Testis (tissue), 3 donors: Measurements from ENCODE around the gene LSM14A. TPM values are rescaled to one million over a fixed set of nuclear protein-coding genes. Genes with fewer than 3 reads are reported as not detected.
"Not testable (repeated sequence)": the region's sequence is repeated elsewhere in the genome, so short reads cannot be mapped to it uniquely, and the experiment has no call there.

Experiments
- DNase-seq: peaks from one replicate; pipeline ENCODE4 v3.0.0-alpha.2; 2019
- H3K27ac ChIP-seq, 2 donors: fragments of 200-600 bp; sonication (generic); one replicate each; pipeline ENCODE4 v1.5.1; 2019
- H3K27me3 ChIP-seq: fragments of 200-600 bp; sonication (generic); one replicate; pipeline ENCODE4 v1.5.1; 2019
- H3K36me3 ChIP-seq: fragments of 200-600 bp; sonication (generic); one replicate; pipeline ENCODE4 v1.5.1; 2017; ENCODE audit warnings: low read depth; ENCODE audit errors: missing control alignments
- H3K4me1 ChIP-seq: fragments of 200-600 bp; sonication (generic); one replicate; pipeline ENCODE4 v1.5.1; 2019
- H3K4me3 ChIP-seq, 2 donors: fragments of 200-600 bp; sonication (generic); one replicate each; pipeline ENCODE4 v1.5.1; 2017 to 2019
- H3K9me3 ChIP-seq: fragments of 200-600 bp; sonication (generic); one replicate; pipeline ENCODE4 v1.5.1; 2017
- POLR2A ChIP-seq: fragments of 450-650 bp; IDR thresholded peaks from one replicate; pipeline ENCODE4 v1.6.1; 2017; ENCODE audit warnings: antibody characterized with exemption, mild to moderate bottlenecking, moderate library complexity
- WGBS, 2 donors: methylation state at CpG; one replicate each; pipeline ENCODE4 v1.1.5; 2018; 5-methylcytosine and 5-hydroxymethylcytosine counted together
- intact Hi-C: fragments of 100-400 bp; cut with DNase I; formaldehyde crosslinking; loops from one replicate; pipeline ENCODE4 v1.15.1; 2023; ENCODE audit warnings: low total_unique reads
- polyA plus RNA-seq: library from polyadenylated mRNA; stranded (reverse); fragments of 350-450 nt; fragmentation: Illumina TruSeq; extraction: RNeasy Lipid Tissue Mini Kit (QIAGEN cat#74804); gene quantifications from one replicate; pipeline ENCODE4 v1.2.3, GENCODE V29; 2014; ENCODE audit warnings: low read depth, low replicate concordance; ENCODE audit not compliant: insufficient read depth
- total RNA-seq, 2 donors: library from RNA; depleted of rRNA; stranded (reverse); fragments of >200 nt; gene quantifications; one replicate each; pipeline ENCODE4 v1.2.3, GENCODE V29; 2016
- TF ChIP-seq, protein P1 (sequence below), 3 experiments: fragments of 450-650 bp in 2 of 3; fragments of 200-600 bp in 1 of 3; sonication (generic) in 1 of 3; IDR thresholded peaks; one replicate each; pipeline ENCODE4 v1.5.1; 2016 to 2019; ENCODE audit warnings: antibody characterized with exemption in 3 of 3, mild to moderate bottlenecking in 2 of 3, moderate library complexity in 1 of 3

LSM14A gene
- total and polyA plus RNA-seq, 3 donors from 2014 or later = 122 to 192 (median 174) TPM

DNA sequence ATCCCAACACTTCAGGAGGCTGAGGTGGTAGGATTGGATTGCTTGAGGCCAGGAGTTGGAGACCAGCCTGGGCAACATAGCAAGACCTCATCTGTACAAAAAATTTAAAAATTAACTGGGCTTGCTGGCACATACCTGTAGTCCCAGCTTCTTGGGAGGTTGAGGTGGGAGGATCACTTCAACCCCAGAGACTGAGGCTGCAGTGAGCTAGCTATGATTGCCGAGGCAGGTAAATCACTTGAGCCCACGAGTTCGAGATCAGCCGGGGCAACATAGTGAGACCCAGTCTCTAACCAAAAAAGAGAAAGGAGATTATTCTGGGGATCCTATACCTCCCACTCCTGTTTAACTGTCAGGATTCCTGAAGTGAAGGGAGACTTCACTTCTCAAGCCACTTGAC lies 65.6 kb downstream of the LSM14A start:
- H3K4me1 ChIP-seq = peaks cover 3% of the 10 kb centered on the region
- H3K36me3 ChIP-seq = no peaks in the 10 kb centered on the region
- TF ChIP-seq, protein P1, sequence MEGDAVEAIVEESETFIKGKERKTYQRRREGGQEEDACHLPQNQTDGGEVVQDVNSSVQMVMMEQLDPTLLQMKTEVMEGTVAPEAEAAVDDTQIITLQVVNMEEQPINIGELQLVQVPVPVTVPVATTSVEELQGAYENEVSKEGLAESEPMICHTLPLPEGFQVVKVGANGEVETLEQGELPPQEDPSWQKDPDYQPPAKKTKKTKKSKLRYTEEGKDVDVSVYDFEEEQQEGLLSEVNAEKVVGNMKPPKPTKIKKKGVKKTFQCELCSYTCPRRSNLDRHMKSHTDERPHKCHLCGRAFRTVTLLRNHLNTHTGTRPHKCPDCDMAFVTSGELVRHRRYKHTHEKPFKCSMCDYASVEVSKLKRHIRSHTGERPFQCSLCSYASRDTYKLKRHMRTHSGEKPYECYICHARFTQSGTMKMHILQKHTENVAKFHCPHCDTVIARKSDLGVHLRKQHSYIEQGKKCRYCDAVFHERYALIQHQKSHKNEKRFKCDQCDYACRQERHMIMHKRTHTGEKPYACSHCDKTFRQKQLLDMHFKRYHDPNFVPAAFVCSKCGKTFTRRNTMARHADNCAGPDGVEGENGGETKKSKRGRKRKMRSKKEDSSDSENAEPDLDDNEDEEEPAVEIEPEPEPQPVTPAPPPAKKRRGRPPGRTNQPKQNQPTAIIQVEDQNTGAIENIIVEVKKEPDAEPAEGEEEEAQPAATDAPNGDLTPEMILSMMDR (IDR thresholded peaks at IDR 0.05) = no peak
- TF ChIP-seq POLR2A = no peak
- H3K27ac ChIP-seq = no peak overlapping the region
- intact Hi-C loops = no loop called here
- H3K9me3 ChIP-seq = no peaks in the 10 kb centered on the region
- H3K4me3 ChIP-seq = no peak overlapping the region
- WGBS, 2 donors = 75 to 98% methylated on average over 4 of the region's 4 CpGs
- no peaks in the 10 kb centered on the region for H3K27me3 ChIP-seq
- no peak for DNase-seq

DNA sequence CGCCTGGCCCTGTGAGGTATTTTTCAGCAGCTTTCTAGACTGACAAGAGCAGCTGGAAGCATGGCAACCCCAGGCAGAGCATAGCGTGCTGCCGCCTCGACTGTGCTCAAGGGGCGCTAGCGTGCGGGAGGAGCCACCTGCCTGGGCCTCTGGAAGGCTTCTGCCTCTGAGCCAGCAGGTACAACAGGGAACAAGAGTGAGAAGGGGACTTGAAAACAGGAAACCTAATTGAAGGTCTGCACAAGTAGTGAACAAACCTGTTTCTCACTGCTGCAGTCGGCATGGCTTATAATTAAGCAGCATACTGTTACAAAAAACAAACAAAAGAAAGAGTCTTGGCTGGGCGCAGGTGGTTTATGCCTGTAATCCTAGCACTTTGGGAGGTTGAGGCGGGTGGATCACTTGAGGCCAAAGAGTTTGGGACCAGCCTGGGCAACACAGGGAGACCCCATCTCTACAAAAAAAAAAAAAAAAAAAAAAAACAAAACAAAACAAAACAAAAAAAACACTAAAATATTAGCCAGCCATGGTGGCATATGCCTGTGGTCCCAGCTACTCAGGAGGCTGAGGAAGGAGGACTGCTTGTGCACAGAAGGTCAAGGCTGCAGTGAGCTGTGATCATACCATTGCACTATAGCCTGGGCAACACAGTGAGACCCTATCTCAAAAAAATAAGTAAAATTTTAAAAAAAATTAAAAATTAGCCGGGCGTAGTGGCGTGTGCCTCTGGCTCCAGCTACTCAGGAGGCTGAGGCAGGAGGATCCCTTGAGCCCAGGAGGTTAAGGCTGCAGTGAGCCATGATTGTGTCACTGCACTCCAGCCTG lies 69.4 kb downstream of the LSM14A start:
- H3K36me3 ChIP-seq = no peaks in the 10 kb centered on the region
- no peak overlapping the region for H3K4me3 ChIP-seq
- 78 to 81% methylated on average over 12 to 13 of the region's 13 CpGs for WGBS, 2 donors
- no peak overlapping the region for H3K27ac ChIP-seq
- no peaks in the 10 kb centered on the region for H3K4me1 ChIP-seq
- TF ChIP-seq POLR2A = no peak
- TF ChIP-seq, protein P1 (IDR thresholded peaks at IDR 0.05) = no peak
- H3K27me3 ChIP-seq = no peaks in the 10 kb centered on the region
- no peaks in the 10 kb centered on the region for H3K9me3 ChIP-seq
- DNase-seq = no peak
- intact Hi-C loops = no loop called here

DNA sequence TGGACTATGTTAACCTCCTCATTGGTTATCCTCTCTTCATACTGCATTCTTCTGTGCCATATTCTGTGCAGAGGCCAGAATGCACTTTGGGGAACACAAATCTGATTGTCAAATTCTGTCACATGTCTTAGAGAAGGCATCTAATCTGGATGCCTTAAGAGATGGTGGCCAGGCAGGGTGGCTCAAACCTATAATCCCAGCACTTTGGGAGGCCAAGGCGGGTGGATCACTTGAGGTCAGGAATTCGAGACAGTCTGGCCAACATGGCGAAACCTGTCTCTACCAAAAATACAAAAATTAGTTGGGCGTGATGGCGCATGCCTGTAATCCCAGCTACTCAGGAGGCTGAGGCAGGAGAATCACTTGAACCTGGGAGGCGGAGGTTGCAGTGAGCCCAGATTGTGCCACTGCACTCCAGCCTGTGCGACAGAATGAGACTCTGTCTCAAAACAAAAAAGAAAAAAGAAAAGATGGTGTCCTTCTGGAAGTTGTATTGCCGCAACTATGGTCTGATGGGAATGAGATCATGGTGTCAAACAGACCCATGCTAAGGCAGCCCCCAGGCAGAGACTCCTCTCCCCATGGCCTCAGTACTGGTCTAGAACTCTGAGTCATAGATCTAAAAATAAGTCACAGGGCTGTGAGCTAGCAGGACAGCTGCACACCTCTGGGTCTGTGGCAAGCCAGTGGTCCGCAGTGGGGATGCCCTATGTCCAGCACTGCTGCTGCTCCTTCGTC lies 71.0 kb downstream of the LSM14A start:
- DNase-seq, H3K36me3 ChIP-seq, H3K27me3 ChIP-seq, H3K9me3 ChIP-seq, H3K4me1 ChIP-seq, intact Hi-C loops, H3K27ac ChIP-seq, H3K4me3 ChIP-seq: not testable (repeated sequence)
- 83 to 95% methylated on average over 9 to 10 of the region's 10 CpGs for WGBS, 2 donors

DNA sequence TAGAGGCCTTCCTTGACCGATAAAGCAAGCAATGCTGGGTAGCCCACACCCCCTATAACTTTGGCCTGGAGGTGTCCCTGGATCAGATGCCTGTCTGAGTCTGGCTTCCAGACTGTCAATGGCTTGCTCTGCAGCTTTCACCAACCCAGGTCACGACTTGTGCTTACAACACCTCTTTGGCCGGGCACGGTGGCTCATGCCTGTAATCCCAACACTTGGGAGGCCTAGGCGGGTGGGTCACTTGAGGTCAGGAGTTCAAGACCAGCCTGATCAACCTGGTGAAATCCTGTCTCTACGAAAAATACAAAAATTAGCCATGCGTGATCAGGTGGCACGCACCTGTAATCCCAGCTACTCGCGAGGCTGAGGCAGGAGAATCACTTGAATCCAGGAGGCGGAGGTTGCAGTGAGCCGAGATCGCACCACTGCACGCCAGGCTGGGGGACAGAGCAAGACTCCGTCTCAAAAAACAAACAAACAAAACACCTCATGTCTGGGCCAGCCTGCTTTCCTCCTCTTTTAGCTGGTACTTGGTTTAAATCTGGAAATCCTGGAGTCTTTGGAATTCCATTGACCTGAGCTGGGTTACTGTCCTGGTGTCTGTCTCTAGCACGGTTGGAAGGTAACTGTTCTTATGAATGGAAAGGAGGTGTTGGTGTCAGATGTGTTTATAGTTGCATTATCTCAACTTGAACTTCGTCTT lies 71.7 kb downstream of the LSM14A start:
- no peaks in the 10 kb centered on the region for H3K36me3 ChIP-seq
- H3K9me3 ChIP-seq = no peaks in the 10 kb centered on the region
- TF ChIP-seq POLR2A = no peak
- TF ChIP-seq, protein P1 (IDR thresholded peaks at IDR 0.05) = no peak
- intact Hi-C loops = no loop called here
- no peak overlapping the region for H3K4me3 ChIP-seq
- no peaks in the 10 kb centered on the region for H3K27me3 ChIP-seq
- DNase-seq = no peak
- 89 to 92% methylated on average over 17 of the region's 17 CpGs for WGBS, 2 donors
- H3K27ac ChIP-seq = no peak overlapping the region
- H3K4me1 ChIP-seq = no peaks in the 10 kb centered on the region

DNA sequence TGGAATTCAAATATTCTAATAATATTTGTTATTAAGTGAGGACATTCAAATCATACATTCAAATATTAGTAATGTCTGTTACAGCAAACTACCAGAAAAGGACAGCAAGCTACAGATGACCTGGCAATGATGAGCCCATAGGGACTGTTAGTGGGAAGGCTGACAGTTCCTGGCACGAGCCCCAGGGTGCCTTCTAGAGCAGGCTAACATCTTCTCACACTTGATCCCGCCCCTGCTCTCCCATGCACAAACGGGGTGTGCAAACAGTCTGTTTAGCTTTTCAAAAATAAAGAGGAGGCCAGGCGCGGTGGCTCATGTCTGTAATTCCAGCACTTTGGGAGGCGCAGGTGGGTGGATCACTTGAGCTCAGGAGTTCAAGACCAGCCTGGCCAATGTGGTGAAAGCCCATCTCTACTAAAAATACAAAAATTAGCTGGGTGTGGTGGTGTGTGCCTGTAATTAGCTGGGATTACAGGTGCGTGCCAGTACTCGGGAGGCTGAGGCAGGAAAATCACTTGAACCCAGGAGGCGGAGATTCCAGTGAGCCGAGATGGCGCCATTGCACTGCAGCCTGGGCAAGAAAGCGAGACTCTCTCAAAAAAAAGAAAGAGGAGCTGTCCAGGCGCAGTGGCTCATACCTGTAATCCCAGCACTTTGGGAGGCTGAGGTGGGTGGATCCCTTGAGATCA lies 72.5 kb downstream of the LSM14A start:
- TF ChIP-seq POLR2A = no peak
- TF ChIP-seq, protein P1 (IDR thresholded peaks at IDR 0.05) = no peak
- Histone ChIP-seq H3K4me1 (no peaks in the 10 kb centered on the region), H3K36me3 (no peaks in the 10 kb centered on the region), H3K27me3 (no peaks in the 10 kb centered on the region), H3K27ac (no peak overlapping the region), H3K9me3 (no peaks in the 10 kb centered on the region), H3K4me3 (no peak overlapping the region)
- 83 to 86% methylated on average over 13 of the region's 13 CpGs for WGBS, 2 donors
- no peak for DNase-seq
- intact Hi-C loops = no loop called here
